HUES64 (cell line): Measurements from ENCODE around the gene ZC3HAV1. TPM values are rescaled to one million over a fixed set of nuclear protein-coding genes. Genes with fewer than 3 reads are reported as not detected.
"Not testable (repeated sequence)": the region's sequence is repeated elsewhere in the genome, so short reads cannot be mapped to it uniquely, and the experiment has no call there.

Experiments used
- H3K27ac ChIP-seq: 2 replicates; pipeline ENCODE4 v1.7.0; 2013; ENCODE audit warnings: low read depth, low read length, inconsistent platforms
- H3K27me3 ChIP-seq: 2 replicates; pipeline ENCODE4 v1.6.1; 2013; ENCODE audit warnings: mild to moderate bottlenecking, low read length; ENCODE audit not compliant: insufficient read depth
- H3K36me3 ChIP-seq: 2 replicates; pipeline ENCODE4 v1.6.1; 2013; ENCODE audit warnings: mild to moderate bottlenecking, low read length; ENCODE audit not compliant: insufficient read depth
- H3K4me1 ChIP-seq: 2 replicates; pipeline ENCODE4 v1.6.1; 2013; ENCODE audit warnings: mild to moderate bottlenecking, low read length, moderate library complexity; ENCODE audit not compliant: insufficient read depth
- H3K4me3 ChIP-seq: 2 replicates; pipeline ENCODE4 v1.5.1; 2013; ENCODE audit warnings: mild to moderate bottlenecking, low read length, moderate library complexity
- H3K9ac ChIP-seq: 2 replicates; pipeline ENCODE4 v1.6.1; 2013; ENCODE audit warnings: mild to moderate bottlenecking, low read depth, low read length
- H3K9me3 ChIP-seq: 2 replicates; pipeline ENCODE4 v1.6.1; 2013; ENCODE audit warnings: low read depth, low read length; ENCODE audit not compliant: insufficient read depth
- WGBS: fragments of 150-250, 120-280 bp; methylation state at CpG from one replicate; pipeline ENCODE4 v1.1.7; 2013; ENCODE audit warnings: missing lambda C conversion rate; 5-methylcytosine and 5-hydroxymethylcytosine counted together
- polyA plus RNA-seq, 2 experiments: library from polyadenylated mRNA; stranded (reverse); fragments of 50-300 nt; gene quantifications; one replicate each; pipeline ENCODE4 v1.2.3, GENCODE V29; 2013

ZC3HAV1 gene
- 21.2 TPM for polyA plus RNA-seq (2013, experiment 1 of 2)
- 19.1 TPM for polyA plus RNA-seq (2013, experiment 2 of 2)

DNA sequence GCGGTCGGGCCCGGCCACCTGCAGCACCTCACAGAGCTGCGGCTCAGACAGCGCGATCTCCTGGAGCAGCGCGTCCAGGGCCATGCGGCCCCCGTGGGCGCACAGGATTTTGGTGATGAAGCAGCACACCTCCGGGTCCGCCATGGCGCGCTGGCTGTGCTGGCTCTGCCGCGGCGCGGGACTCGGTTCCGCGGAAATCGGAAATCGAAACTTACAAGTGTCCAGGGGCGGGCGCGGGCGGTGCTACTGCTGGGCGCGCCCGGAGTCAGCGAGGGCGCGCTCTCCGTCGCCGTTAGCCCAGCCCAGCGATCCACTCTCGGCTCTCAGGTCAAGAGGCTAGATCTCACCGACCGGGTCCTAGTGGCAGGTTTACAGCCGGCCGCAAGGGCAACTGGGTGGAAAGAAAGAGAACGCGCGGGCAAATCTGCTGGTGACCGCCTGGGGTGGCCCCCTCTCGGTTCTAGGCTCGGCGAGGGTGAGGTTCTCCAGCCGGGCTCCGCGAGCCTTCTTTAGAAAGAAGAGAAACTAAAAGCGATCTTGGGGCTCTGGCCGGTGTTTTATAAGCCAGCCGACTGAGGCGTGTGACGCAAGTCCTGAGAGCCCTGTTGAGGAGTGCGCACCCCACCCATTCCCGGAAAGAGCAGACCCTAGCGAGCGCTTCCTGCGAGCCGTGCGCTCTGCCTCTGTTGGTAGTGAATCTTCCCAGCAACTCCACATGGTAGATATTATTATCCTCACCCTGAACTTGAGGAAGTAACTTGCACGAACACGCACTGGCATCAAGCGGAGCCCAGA is at the start of gene ZC3HAV1:
ZC3HAV1 (minus strand) TSS at position 533 of the 795 bp plus-strand sequence; CDS start at position 144, 389 bp downstream.
- Histone ChIP-seq H3K36me3 (no peaks in the 10 kb centered on the region), H3K9me3 (no peaks in the 10 kb centered on the region), H3K4me3 (peak within 1 kb of the TSS; percentile 84), H3K27me3 (peaks cover 47% of the 10 kb centered on the region), H3K27ac (peak within 1 kb of the TSS; percentile 63; the same call in 1 of the 2 replicates), H3K4me1 (peaks cover 13% of the 10 kb centered on the region; the same call in 1 of the 2 replicates), H3K9ac (peak within 1 kb of the TSS; percentile 77)
- 1% methylated on average over 68 of the region's 68 CpGs for WGBS

GRCh38 chr7:139153832-139154231 is 44.3 kb upstream of the ZC3HAV1 start:
- no peak overlapping the region for H3K27ac ChIP-seq
- no peak overlapping the region for H3K9ac ChIP-seq
- no peak overlapping the region for H3K4me3 ChIP-seq
- 72% methylated on average over 2 of the region's 2 CpGs for WGBS
- 0 out of 2 replicates have a peak, but pooled peaks cover 4% of the 10 kb centered on the region for H3K36me3 ChIP-seq
- no peaks in the 10 kb centered on the region for H3K27me3 ChIP-seq
- peaks cover 4% of the 10 kb centered on the region for H3K4me1 ChIP-seq
- no peaks in the 10 kb centered on the region for H3K9me3 ChIP-seq

DNA sequence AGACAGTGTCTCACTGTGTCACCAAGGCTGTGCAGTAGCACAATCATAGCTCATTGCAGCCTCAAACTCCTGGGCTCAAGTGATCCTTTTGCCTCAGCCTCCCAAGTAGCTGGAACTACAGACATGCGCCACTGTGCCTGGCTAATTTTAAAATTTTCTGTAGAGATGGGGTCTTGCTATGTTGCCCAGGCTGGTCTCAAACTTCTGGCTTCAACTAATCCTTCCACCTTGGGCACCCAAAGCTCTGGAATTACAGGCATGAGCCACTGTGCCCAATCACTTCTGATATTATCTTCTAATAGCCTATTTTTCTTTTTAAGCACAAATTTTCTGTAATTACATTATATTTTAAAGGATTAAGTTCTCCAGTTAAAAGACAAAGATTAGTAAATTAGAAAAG is 42.6 kb upstream of the ZC3HAV1 start:
- no peak overlapping the region for H3K27ac ChIP-seq
- H3K36me3 ChIP-seq, result 0 out of 2 replicates have a peak, but pooled peaks cover 4% of the 10 kb centered on the region
- no peak overlapping the region for H3K9ac ChIP-seq
- no peaks in the 10 kb centered on the region for H3K9me3 ChIP-seq
- WGBS, result 95% methylated on average over 1 of the region's 1 CpG
- H3K27me3 ChIP-seq, result no peaks in the 10 kb centered on the region
- peaks cover 4% of the 10 kb centered on the region for H3K4me1 ChIP-seq
- no peak overlapping the region for H3K4me3 ChIP-seq

GRCh38 chr7:139139150-139139549 is 29.6 kb upstream of the ZC3HAV1 start:
- peaks cover 3% of the 10 kb centered on the region; the same call in 1 of the 2 replicates for H3K36me3 ChIP-seq
- H3K27ac ChIP-seq, result no peak overlapping the region
- no peaks in the 10 kb centered on the region for H3K4me1 ChIP-seq
- no peaks in the 10 kb centered on the region for H3K27me3 ChIP-seq
- no peak overlapping the region for H3K4me3 ChIP-seq
- WGBS, result 93% methylated on average over 4 of the region's 4 CpGs
- H3K9me3 ChIP-seq, result no peaks in the 10 kb centered on the region
- no peak overlapping the region for H3K9ac ChIP-seq

GRCh38 chr7:139133335-139134139 is 24.0 kb upstream of the ZC3HAV1 start:
- Histone ChIP-seq H3K4me1 (peaks cover 10% of the 10 kb centered on the region), H3K4me3 (peak overlapping the region; percentile 57), H3K36me3 (no peaks in the 10 kb centered on the region), H3K27ac (no peak overlapping the region), H3K9me3 (no peaks in the 10 kb centered on the region), H3K27me3 (peaks cover 12% of the 10 kb centered on the region; the same call in 1 of the 2 replicates), H3K9ac (peak overlapping the region; percentile 15; the same call in 1 of the 2 replicates)
- 3% methylated on average over 35 of the region's 36 CpGs for whole genome bisulfite sequencing

GRCh38 chr7:139132887-139133286 is 23.4 kb upstream of the ZC3HAV1 start:
- H3K27ac ChIP-seq, result no peak overlapping the region
- no peaks in the 10 kb centered on the region for H3K9me3 ChIP-seq
- H3K36me3 ChIP-seq, result no peaks in the 10 kb centered on the region
- H3K4me1 ChIP-seq, result peaks cover 10% of the 10 kb centered on the region
- H3K4me3 ChIP-seq, result peak overlapping the region; percentile 57
- H3K9ac ChIP-seq, result peak overlapping the region; percentile 15; the same call in 1 of the 2 replicates
- WGBS, result 15% methylated on average over 5 of the region's 6 CpGs
- H3K27me3 ChIP-seq, result peaks cover 12% of the 10 kb centered on the region; the same call in 1 of the 2 replicates

GRCh38 chr7:139131601-139132041 is 22.1 kb upstream of the ZC3HAV1 start:
- peaks cover 10% of the 10 kb centered on the region for H3K4me1 ChIP-seq
- WGBS, result 96% methylated on average over 2 of the region's 2 CpGs
- no peak overlapping the region for H3K27ac ChIP-seq
- no peaks in the 10 kb centered on the region for H3K9me3 ChIP-seq
- no peak overlapping the region for H3K9ac ChIP-seq
- H3K4me3 ChIP-seq, result no peak overlapping the region
- no peaks in the 10 kb centered on the region for H3K36me3 ChIP-seq
- H3K27me3 ChIP-seq, result peaks cover 12% of the 10 kb centered on the region; the same call in 1 of the 2 replicates

GRCh38 chr7:139129814-139130213 is 20.3 kb upstream of the ZC3HAV1 start:
- H3K9me3 ChIP-seq, H3K9ac ChIP-seq, H3K36me3 ChIP-seq, H3K4me3 ChIP-seq, H3K27ac ChIP-seq: not testable (repeated sequence)
- WGBS, result 83% methylated on average over 2 of the region's 2 CpGs
- peaks cover 12% of the 10 kb centered on the region; the same call in 1 of the 2 replicates for H3K27me3 ChIP-seq
- peaks cover 10% of the 10 kb centered on the region for H3K4me1 ChIP-seq

DNA sequence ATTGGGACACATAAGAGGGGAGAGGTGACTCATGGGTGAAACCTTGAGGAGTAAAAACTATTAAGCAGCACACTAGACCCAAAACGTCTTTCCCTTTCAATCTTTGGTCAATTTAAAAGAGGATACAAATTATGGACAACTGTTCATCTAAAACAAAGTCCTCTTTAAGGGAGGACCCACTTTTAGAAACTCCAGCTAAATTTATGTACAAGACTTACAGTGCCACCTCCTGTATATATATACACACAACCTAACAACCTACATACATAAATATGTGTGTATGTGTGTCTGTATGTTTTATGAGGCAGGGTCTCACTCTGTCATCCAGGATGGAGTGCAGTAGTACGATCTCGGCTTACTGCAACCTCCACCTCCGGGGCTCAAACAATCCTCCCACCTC is 18.1 kb upstream of the ZC3HAV1 start:
- Histone ChIP-seq H3K4me1 (peaks cover 8% of the 10 kb centered on the region), H3K9me3 (no peaks in the 10 kb centered on the region), H3K27me3 (peaks cover 9% of the 10 kb centered on the region; the same call in 1 of the 2 replicates), H3K27ac (no peak overlapping the region), H3K9ac (no peak overlapping the region), H3K36me3 (no peaks in the 10 kb centered on the region), H3K4me3 (no peak overlapping the region)
- WGBS, result 90% methylated on average over 4 of the region's 4 CpGs

- WGBS, result 96% methylated on average over 5 of the region's 7 CpGs
- H3K9ac ChIP-seq, result no peak overlapping the region
- H3K27me3 ChIP-seq, result no peaks in the 10 kb centered on the region
- H3K4me1 ChIP-seq, result no peaks in the 10 kb centered on the region
- H3K4me3 ChIP-seq, result no peak overlapping the region
- H3K27ac ChIP-seq, result no peak overlapping the region
- no peaks in the 10 kb centered on the region for H3K36me3 ChIP-seq
- H3K9me3 ChIP-seq, result no peaks in the 10 kb centered on the region
Measured at GRCh38 chr7:139125657-139126056, 16.1 kb upstream of the ZC3HAV1 start.

DNA sequence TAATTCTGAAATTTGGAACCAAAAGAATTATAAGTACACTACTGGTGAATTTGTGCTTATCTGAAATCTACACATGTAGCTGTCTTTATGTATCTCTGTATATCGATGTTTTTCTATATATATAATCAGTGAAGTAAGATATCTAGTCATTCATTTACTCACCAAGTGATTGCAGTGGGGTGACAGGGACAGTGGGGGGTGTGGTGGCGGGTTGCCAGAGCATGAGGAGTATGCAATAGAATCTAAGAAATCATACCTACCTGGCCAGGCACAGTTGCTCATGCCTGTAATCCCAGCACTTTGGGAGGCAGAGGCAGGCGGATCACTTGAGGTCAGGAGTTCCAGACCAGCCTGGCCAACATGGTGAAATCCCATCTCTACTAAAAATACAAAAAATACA is 15.5 kb upstream of the ZC3HAV1 start:
- H3K9ac ChIP-seq, H3K27me3 ChIP-seq, H3K27ac ChIP-seq, H3K4me1 ChIP-seq, H3K4me3 ChIP-seq, H3K9me3 ChIP-seq, H3K36me3 ChIP-seq: not testable (repeated sequence)
- 88% methylated on average over 1 of the region's 3 CpGs for WGBS
